ENCODE measurements around the gene CEMIP2. TPM values are rescaled to one million over a fixed set of nuclear protein-coding genes. Genes with fewer than 3 reads are reported as not detected.
"Not testable (repeated sequence)": the region's sequence is repeated elsewhere in the genome, so short reads cannot be mapped to it uniquely, and the experiment has no call there.

The CEMIP2 gene, protein sequence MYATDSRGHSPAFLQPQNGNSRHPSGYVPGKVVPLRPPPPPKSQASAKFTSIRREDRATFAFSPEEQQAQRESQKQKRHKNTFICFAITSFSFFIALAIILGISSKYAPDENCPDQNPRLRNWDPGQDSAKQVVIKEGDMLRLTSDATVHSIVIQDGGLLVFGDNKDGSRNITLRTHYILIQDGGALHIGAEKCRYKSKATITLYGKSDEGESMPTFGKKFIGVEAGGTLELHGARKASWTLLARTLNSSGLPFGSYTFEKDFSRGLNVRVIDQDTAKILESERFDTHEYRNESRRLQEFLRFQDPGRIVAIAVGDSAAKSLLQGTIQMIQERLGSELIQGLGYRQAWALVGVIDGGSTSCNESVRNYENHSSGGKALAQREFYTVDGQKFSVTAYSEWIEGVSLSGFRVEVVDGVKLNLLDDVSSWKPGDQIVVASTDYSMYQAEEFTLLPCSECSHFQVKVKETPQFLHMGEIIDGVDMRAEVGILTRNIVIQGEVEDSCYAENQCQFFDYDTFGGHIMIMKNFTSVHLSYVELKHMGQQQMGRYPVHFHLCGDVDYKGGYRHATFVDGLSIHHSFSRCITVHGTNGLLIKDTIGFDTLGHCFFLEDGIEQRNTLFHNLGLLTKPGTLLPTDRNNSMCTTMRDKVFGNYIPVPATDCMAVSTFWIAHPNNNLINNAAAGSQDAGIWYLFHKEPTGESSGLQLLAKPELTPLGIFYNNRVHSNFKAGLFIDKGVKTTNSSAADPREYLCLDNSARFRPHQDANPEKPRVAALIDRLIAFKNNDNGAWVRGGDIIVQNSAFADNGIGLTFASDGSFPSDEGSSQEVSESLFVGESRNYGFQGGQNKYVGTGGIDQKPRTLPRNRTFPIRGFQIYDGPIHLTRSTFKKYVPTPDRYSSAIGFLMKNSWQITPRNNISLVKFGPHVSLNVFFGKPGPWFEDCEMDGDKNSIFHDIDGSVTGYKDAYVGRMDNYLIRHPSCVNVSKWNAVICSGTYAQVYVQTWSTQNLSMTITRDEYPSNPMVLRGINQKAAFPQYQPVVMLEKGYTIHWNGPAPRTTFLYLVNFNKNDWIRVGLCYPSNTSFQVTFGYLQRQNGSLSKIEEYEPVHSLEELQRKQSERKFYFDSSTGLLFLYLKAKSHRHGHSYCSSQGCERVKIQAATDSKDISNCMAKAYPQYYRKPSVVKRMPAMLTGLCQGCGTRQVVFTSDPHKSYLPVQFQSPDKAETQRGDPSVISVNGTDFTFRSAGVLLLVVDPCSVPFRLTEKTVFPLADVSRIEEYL (N-terminal part only)
- 17.1 and 30.5 TPM in 2 replicates for total RNA-seq
- 31.7 TPM for polyA plus RNA-seq (2012)

DNA sequence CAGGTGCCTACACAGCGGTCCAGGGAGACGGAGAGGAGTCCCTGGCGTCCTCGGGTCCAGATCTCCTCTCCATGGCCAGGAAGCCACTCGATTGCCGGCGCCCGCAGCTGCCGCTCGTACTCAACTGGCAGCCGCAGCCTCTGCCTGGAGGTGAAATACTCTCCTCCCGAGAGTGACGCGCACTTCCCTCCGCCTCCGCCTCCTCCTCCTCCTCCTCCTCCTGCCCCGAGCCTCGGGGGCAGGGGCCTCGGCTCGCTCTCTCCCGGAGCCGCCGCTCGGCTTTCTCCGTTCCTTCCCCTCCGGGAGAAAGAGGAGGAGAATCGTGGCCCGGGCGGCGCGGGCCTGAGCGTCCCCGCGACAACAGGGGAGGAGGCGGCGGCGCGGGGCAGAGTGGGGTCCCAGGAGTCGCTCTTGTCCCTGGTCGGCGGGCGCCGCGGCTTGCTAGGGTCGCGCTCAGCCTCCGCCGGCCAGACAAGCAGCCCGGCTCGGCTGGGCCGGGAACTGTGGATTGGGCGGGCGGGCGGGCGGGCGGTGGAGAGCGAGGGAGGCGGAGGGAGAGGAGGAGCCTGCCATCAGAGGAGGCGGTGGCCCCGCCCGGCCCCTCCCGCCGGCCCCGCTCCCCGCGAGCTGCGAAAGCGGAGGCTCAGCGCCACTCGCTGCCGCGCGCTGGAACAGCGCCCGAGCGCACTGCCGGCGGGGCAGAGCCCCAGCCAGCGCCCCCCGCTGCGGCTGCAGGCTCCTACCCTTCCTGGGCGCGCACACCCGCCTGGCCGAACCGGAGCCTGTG is at the start of gene CEMIP2:
Gene CEMIP2 (minus strand): TSS at position 126 of the 787 bp plus-strand sequence. CDS start 18,140 bp downstream, outside the sequence.
- DNase-seq (ENCODE audit: low read depth): peak; percentile 93

DNA sequence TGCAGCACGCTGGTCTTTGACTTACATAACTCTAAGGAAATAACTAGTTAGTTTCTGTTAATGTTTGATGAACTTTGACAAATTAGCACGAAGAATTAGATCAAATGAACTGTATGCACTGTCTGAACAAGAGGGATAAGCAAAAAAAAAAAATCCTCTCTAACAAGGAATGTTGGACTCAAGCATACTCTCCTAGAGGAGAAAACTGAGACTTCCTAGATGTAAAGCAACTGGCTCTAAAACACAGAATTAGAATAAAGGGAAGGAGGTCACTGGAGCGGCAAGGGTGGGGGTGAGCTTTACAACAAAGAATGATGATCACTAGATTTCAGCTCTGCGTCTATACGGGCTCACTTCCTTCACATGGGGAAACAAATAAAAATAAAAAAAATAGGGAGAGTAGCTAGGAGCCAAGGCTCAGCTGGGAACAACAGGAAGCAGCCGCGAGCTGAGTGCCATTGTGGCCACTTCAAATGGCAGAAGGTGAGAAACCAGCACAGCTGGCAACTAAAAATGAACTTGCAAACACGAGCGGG is 48.7 kb upstream of the CEMIP2 start:
- peak; percentile 52 for DNase-seq (ENCODE audit: low read depth)

- peak; percentile 41 for DNase-seq (ENCODE audit: low read depth)
Observed at GRCh38 chr9:71814815-71815214, 46.5 kb upstream of the CEMIP2 start.

- no peak for DNase-seq (ENCODE audit: low read depth)
Observed at GRCh38 chr9:71814226-71814625, 45.9 kb upstream of the CEMIP2 start.

DNA sequence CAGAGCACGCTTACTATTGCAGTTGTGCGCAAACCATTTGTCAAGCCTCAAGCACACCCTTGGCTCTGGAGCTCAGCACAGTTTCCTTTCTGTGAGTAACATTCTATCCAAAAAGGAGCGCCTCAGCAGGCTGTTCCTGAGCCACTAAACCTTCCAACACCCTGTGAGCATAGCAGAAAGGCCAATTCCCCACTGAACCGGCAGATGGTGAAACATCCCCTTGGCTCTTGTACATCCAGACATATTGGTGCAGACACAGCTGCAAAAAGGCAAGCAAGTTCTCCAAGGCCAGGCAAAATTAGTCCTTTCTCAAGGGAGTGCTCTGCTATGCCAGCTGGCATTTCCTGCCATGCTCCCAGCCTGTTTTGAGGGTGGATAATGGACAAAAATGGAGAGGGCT is 44.1 kb upstream of the CEMIP2 start:
- DNase-seq (ENCODE audit: low read depth): peak; percentile 81

DNA sequence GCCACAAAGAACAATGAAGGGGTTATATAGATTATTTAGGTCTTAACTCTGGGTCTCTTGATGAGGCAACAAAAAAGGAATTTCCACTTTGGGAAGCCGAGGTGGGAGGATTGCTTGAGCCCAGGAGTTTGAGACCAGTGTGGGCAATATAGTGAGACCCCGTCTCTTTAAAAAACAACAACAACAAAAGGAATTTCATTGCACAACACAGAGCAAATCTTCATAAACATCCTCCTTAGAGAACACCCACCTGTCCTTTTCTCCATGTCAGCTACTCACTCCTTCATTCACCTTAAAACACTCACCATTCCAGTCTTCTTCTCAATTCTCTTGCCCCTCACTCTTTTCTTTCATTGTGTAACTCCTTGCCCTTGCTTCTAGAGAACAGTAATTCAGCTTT is 39.8 kb upstream of the CEMIP2 start:
- no peak for DNase-seq (ENCODE audit: low read depth)

GRCh38 chr9:71806901-71807307 is 38.6 kb upstream of the CEMIP2 start:
- DNase-seq (ENCODE audit: low read depth): peak; percentile 76

GRCh38 chr9:71805096-71805495 is 36.8 kb upstream of the CEMIP2 start:
- not testable (repeated sequence) for DNase-seq (ENCODE audit: low read depth)

- DNase-seq (ENCODE audit: low read depth): no peak
Observed at GRCh38 chr9:71801826-71802225, 33.5 kb upstream of the CEMIP2 start.

DNA sequence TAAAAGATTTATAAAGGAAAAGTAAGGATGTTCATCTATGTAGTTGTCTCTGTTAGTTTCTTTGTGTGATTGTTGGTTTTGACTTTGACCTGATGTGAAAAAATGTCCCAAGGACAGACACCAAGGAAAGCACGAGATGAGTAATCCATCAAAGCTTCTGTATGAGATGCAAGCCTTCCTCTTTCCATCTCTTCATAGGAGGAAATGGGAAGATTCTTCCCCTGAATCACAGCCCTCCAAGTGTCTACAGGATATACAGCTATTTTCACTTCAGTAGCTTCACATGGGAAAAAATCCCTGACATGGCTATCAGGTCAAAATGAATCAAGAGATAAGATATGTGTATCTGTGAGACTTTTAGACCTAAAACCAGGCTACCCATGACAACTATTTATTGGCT is 29.0 kb upstream of the CEMIP2 start:
- no peak for DNase-seq (ENCODE audit: low read depth)

GRCh38 chr9:71796100-71796767 is 27.9 kb upstream of the CEMIP2 start:
- DNase-seq (ENCODE audit: low read depth): no peak

- DNase-seq (ENCODE audit: low read depth): no peak
Observed at GRCh38 chr9:71795097-71795813, 26.9 kb upstream of the CEMIP2 start.

- DNase-seq (ENCODE audit: low read depth): no peak
Observed at GRCh38 chr9:71793386-71794105, 25.2 kb upstream of the CEMIP2 start.

DNA sequence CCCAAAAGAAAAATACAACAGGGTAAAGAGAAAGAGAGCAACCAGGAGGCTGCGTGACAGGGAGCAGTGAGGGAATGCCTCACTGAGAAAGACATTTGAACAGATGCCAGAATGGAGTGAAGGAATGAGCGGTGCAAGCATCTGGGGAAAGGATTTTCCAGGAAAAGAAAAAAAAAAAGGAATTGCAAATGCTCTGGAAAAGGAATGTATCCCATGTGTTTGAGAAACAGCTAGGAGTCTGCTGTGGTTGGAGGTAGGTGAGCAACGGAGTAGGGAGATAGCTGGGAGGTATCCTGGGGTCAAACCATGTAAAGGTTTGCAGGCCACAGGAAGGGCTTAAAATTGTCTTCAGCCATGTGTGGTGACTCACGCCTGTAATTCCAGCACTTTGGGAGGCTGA is 23.6 kb upstream of the CEMIP2 start:
- DNase-seq (ENCODE audit: low read depth): no peak

DNA sequence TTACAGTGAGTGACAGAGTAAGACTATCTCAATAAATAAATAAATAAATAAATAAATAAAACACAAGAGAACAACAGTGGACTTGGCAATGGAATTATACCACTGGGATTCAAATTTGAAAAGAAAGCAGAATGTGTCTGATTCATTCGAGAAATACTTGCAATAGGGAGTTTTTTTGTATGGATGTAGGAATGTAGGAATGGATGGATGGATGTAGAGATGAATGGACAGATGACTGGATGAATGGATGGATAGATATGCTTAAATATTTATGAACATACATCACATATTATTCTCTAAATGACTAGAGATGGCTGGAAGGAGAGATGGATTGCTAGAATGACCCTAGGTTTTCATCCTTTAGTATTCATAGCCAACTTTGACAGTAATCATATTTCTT is 22.0 kb upstream of the CEMIP2 start:
- no peak for DNase-seq (ENCODE audit: low read depth)

- no peak for DNase-seq (ENCODE audit: low read depth)
Observed at GRCh38 chr9:71783120-71783523, 14.8 kb upstream of the CEMIP2 start.

DNA sequence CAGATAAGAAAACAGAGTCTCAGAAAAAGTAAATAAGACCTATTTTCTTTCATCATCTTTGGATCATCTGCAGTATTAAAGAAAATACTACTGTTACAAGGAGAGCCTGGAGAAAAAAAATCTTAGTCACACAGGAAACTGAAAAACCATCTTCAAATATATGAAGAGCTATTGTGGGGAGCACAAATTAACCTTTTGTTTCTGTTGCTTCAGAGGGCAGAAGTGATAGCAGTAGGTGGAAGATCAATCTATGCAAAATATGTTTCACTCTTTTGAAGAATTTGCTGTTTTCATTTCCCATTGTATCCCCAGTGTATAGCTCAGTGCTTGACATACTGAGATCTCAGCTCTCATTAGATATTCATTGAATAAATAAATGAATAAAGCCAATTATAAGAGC is 13.1 kb upstream of the CEMIP2 start:
- DNase-seq (ENCODE audit: low read depth): no peak

GRCh38 chr9:71780953-71781352 is 12.6 kb upstream of the CEMIP2 start:
- no peak for DNase-seq (ENCODE audit: low read depth)
